CD14-positive monocyte (primary cell): ENCODE results near the gene RAB10. TPM values are rescaled to one million over a fixed set of nuclear protein-coding genes. Genes with fewer than 3 reads are reported as not detected.

Experiments
- DNase-seq, 3 donors: peaks; one replicate each; pipeline ENCODE4 v3.0.0-alpha.2; 2011 to 2022
- H2AFZ ChIP-seq: 2 replicates; pipeline ENCODE4 v1.6.0; 2012; ENCODE audit warnings: mild to moderate bottlenecking, low read depth, low read length, inconsistent platforms; ENCODE audit not compliant: insufficient read depth, poor library complexity, severe bottlenecking
- H3K27ac ChIP-seq, 2 donors: 1 replicate in 1 of 2; 2 replicates in 1 of 2; pipeline ENCODE4 v1.5.1; 2012 to 2013; ENCODE audit warnings: low read length in 2 of 2, control low read depth in 1 of 2, inconsistent platforms in 1 of 2, low read depth in 1 of 2, mild to moderate bottlenecking in 1 of 2
- H3K27me3 ChIP-seq, 2 donors: one replicate each; pipeline versions ENCODE4 v1.6.0 to v1.6.1; 2011 to 2013; ENCODE audit warnings: low read length in 2 of 2; ENCODE audit not compliant: control insufficient read depth in 2 of 2, insufficient read depth in 2 of 2
- H3K36me3 ChIP-seq, 2 donors: replicated peaks in 1 of 2; 1 replicate in 1 of 2; 2 replicates in 1 of 2; pipeline versions ENCODE4 v1.5.1 to v1.6.1; 2012 to 2013; ENCODE audit warnings: low read length in 2 of 2, control low read depth in 1 of 2, inconsistent platforms in 1 of 2, mild to moderate bottlenecking in 1 of 2; ENCODE audit not compliant: insufficient read depth in 2 of 2, control insufficient read depth in 1 of 2
- H3K4me1 ChIP-seq, 2 donors: 1 replicate in 1 of 2; 2 replicates in 1 of 2; pipeline versions ENCODE4 v1.5.1 to v1.6.1; 2012 to 2013; ENCODE audit warnings: low read length in 2 of 2, control low read depth in 1 of 2, inconsistent platforms in 1 of 2, mild to moderate bottlenecking in 1 of 2, moderate library complexity in 1 of 2; ENCODE audit not compliant: insufficient read depth in 2 of 2, control insufficient read depth in 1 of 2
- H3K4me2 ChIP-seq: replicated peaks from 2 replicates; pipeline ENCODE3; 2012; ENCODE audit warnings: low read length, moderate library complexity, mild to moderate bottlenecking; ENCODE audit not compliant: poor library complexity, severe bottlenecking; ENCODE audit errors: extremely low read depth
- H3K4me3 ChIP-seq, 3 experiments: fragments of 200-600 bp in 1 of 3; sonication (generic) in 1 of 3; replicated peaks in 1 of 3; 1 replicate in 2 of 3; 2 replicates in 1 of 3; pipeline ENCODE4 v1.5.1; 2011 to 2013; ENCODE audit warnings: low read length in 3 of 3, mild to moderate bottlenecking in 3 of 3, control low read depth in 2 of 3, low read depth in 2 of 3, inconsistent platforms in 1 of 3, moderate library complexity in 1 of 3
- H3K79me2 ChIP-seq: 2 replicates; pipeline ENCODE4 v1.6.0; 2012; ENCODE audit warnings: mild to moderate bottlenecking, control low read depth, inconsistent platforms, low read length, moderate library complexity; ENCODE audit not compliant: insufficient read depth
- H3K9ac ChIP-seq: 2 replicates; pipeline ENCODE4 v1.6.0; 2017; ENCODE audit warnings: low read length, mild to moderate bottlenecking; ENCODE audit not compliant: insufficient read depth, poor library complexity, severe bottlenecking
- H3K9me3 ChIP-seq, 2 donors: replicated peaks in 1 of 2; 1 replicate in 1 of 2; 2 replicates in 1 of 2; pipeline versions ENCODE4 v1.5.1 to v1.6.1; 2012 to 2013; ENCODE audit warnings: low read length in 2 of 2, control low read depth in 1 of 2; ENCODE audit not compliant: control insufficient read depth in 1 of 2, insufficient read depth in 1 of 2
- H4K20me1 ChIP-seq: 2 replicates; pipeline ENCODE4 v1.6.0; 2012; ENCODE audit warnings: mild to moderate bottlenecking, low read length, control low read depth, moderate library complexity; ENCODE audit not compliant: insufficient read depth
- H3K27ac Mint-ChIP-seq, 7 donors: one replicate each; pipeline ENCODE4 v1.8.0; 2020; ENCODE audit warnings: mild to moderate bottlenecking in 7 of 7, mixed read lengths in 7 of 7, moderate library complexity in 6 of 7, inconsistent platforms in 2 of 7
- H3K27me3 Mint-ChIP-seq, 3 donors: one replicate each; pipeline ENCODE4 v1.8.0; 2021 to 2022; ENCODE audit warnings: low read depth in 3 of 3, mild to moderate bottlenecking in 3 of 3, mixed read lengths in 3 of 3, moderate library complexity in 3 of 3, inconsistent platforms in 1 of 3
- H3K36me3 Mint-ChIP-seq, 2 donors: one replicate each; pipeline ENCODE4 v1.8.0; 2020; ENCODE audit warnings: mixed read lengths in 2 of 2, inconsistent platforms in 1 of 2, mild to moderate bottlenecking in 1 of 2
- H3K4me1 Mint-ChIP-seq: one replicate; pipeline ENCODE4 v1.8.0; 2020; ENCODE audit warnings: mild to moderate bottlenecking, mixed read lengths
- H3K4me3 Mint-ChIP-seq, 2 donors: one replicate each; pipeline ENCODE4 v1.8.0; 2020; ENCODE audit warnings: mild to moderate bottlenecking in 2 of 2, mixed read lengths in 2 of 2, moderate library complexity in 1 of 2
- H3K9me3 Mint-ChIP-seq, 7 donors: one replicate each; pipeline ENCODE4 v1.8.0; 2020 to 2022; ENCODE audit warnings: mixed read lengths in 7 of 7, mild to moderate bottlenecking in 6 of 7, moderate library complexity in 6 of 7, inconsistent platforms in 2 of 7
- CTCF ChIP-seq: fragments of 200-600 bp; IDR thresholded peaks from one replicate; pipeline ENCODE4 v1.8.0; 2022; ENCODE audit warnings: antibody characterized with exemption, mild to moderate bottlenecking
- WGBS: methylation state at CpG from one replicate; pipeline ENCODE4 v1.1.5; 2013; ENCODE audit warnings: missing lambda C conversion rate; ENCODE audit not compliant: insufficient coverage; 5-methylcytosine and 5-hydroxymethylcytosine counted together
- intact Hi-C, 2 donors: fragments of 100-400 bp; cut with micrococcal nuclease; formaldehyde crosslinking; loops; one replicate each; pipeline versions ENCODE4 v1.15.0 to v1.15.1; 2023
- polyA plus RNA-seq, 3 donors: library from polyadenylated mRNA; depleted of rRNA in 1 of 3; unstranded in 2 of 3; stranded (reverse) in 1 of 3; fragments of 300-500 nt in 2 of 3; fragments of >200 nt in 1 of 3; fragmentation: Illumina TruSeq in 2 of 3; gene quantifications; 1 replicate in 2 of 3; 2 replicates in 1 of 3; pipeline ENCODE4 v1.2.3, GENCODE V29; 2012 to 2021

Gene RAB10
- polyA plus RNA-seq, 3 donors: 38.6 to 258 (median 202) TPM

- Mint-ChIP-seq H3K36me3 (peaks cover 17 to 35% of the 10 kb centered on the region in 2 donors), H3K4me1 (peaks cover 67% of the 10 kb centered on the region), H3K4me3 (peak overlapping the region in 1 of 2 donors; percentile 11), H3K27me3 (no peaks in the 10 kb centered on the region), H3K9me3 (peaks cover 0 to 3% (median 0%) of the 10 kb centered on the region in 7 donors), H3K27ac (peak overlapping the region; percentile 78 to 92 (median 86))
- DNase-seq: peak; percentile 59 to 81 (median 80)
- Histone ChIP-seq H4K20me1 (peaks cover 100% of the 10 kb centered on the region), H3K27me3 (no peaks in the 10 kb centered on the region), H2AFZ (no peak overlapping the region), H3K27ac (peak overlapping the region in 1 of 2 donors; percentile 68), H3K9me3 (no peaks in the 10 kb centered on the region), H3K36me3 (peaks cover 0 to 27% of the 10 kb centered on the region in 2 donors), H3K79me2 (peaks cover 100% of the 10 kb centered on the region), H3K4me3 (peak overlapping the region in 1 of 3 experiments; percentile 46), H3K9ac (no peak overlapping the region), H3K4me1 (peaks cover 61 to 79% of the 10 kb centered on the region in 2 donors), H3K4me2 (peak overlapping the region; percentile 62)
- intact Hi-C loops: loop anchor here in 1 of 2 donors (5.0 kb wide), 1 partner anchor 66 kb away; no protein-coding TSS in a partner anchor
- WGBS: 0% methylated on average over 1 of the region's 4 CpGs
- TF ChIP-seq CTCF: no peak
These were observed 34.9 kb downstream of the RAB10 start for GRCh38 chr2:26068602-26069298.

- Histone ChIP-seq H3K36me3 (peaks cover 0 to 16% of the 10 kb centered on the region in 2 donors), H4K20me1 (peaks cover 100% of the 10 kb centered on the region)
- intact Hi-C loops: no loop called here
These were observed 36.8 kb downstream of the RAB10 start for GRCh38 chr2:26070730-26071129.

More at GRCh38 chr2:26070730-26071129, 36.8 kb downstream of the RAB10 start:
- peaks cover 48 to 60% of the 10 kb centered on the region in 2 donors for H3K4me1 ChIP-seq
- Mint-ChIP-seq H3K27ac (peak overlapping the region in 4 of 7 donors; percentile 30 to 57 (median 50)), H3K4me3 (no peak overlapping the region), H3K27me3 (peaks cover 0 to under 1% (median 0%) of the 10 kb centered on the region in 3 donors), H3K4me1 (peaks cover 71% of the 10 kb centered on the region), H3K36me3 (peaks cover 12 to 24% of the 10 kb centered on the region in 2 donors), H3K9me3 (peaks cover 0 to 3% (median 0%) of the 10 kb centered on the region in 7 donors)
- peak overlapping the region in 1 of 2 donors; percentile 18 for H3K27ac ChIP-seq
- DNase-seq: no peak
- H3K27me3 ChIP-seq: no peaks in the 10 kb centered on the region
- H2AFZ ChIP-seq: no peak overlapping the region
- no peak overlapping the region for H3K9ac ChIP-seq
- no peak for TF ChIP-seq CTCF
- H3K4me2 ChIP-seq: no peak overlapping the region
- no peaks in the 10 kb centered on the region for H3K9me3 ChIP-seq
- no peak overlapping the region for H3K4me3 ChIP-seq
- H3K79me2 ChIP-seq: peaks cover 100% of the 10 kb centered on the region
